ENCODE data around the gene PXDN. TPM values are rescaled to one million over a fixed set of nuclear protein-coding genes. Genes with fewer than 3 reads are reported as not detected.

The PXDN gene
- total RNA-seq, 4 donors from 2014 or later = 9.0 to 46.2 (median 18.5) TPM

DNA sequence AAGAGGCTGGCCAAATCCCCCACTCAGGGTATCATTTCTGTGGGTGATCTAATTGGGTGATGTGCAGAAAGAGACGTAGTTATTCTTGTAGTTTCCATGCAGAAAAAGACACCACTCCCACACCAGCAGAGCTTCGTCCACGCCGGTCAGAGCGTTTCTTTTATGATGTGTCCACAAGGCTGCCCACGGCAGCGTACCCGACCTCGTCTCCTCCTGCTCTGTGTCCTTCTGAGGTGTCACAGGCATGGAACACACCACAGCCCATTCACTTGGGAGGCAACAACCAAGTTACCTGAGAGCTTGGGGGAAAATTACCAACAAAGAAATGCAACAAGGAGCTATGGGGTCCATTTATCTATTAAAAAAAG is 131.3 kb downstream of the PXDN start:
- no peak overlapping the region for H3K4me3 ChIP-seq
- H3K27me3 ChIP-seq = no peaks in the 10 kb centered on the region
- intact Hi-C loops (cut with DNase I; ENCODE audit: low total_unique reads) = no loop called here
- TF ChIP-seq EP300 (IDR thresholded peaks at IDR 0.05; ENCODE audit: low read depth) (no peak), POLR2AphosphoS5 (IDR thresholded peaks at IDR 0.05) (no peak), POLR2A (IDR thresholded peaks at IDR 0.05) (no peak)
- TF ChIP-seq, protein P1, sequence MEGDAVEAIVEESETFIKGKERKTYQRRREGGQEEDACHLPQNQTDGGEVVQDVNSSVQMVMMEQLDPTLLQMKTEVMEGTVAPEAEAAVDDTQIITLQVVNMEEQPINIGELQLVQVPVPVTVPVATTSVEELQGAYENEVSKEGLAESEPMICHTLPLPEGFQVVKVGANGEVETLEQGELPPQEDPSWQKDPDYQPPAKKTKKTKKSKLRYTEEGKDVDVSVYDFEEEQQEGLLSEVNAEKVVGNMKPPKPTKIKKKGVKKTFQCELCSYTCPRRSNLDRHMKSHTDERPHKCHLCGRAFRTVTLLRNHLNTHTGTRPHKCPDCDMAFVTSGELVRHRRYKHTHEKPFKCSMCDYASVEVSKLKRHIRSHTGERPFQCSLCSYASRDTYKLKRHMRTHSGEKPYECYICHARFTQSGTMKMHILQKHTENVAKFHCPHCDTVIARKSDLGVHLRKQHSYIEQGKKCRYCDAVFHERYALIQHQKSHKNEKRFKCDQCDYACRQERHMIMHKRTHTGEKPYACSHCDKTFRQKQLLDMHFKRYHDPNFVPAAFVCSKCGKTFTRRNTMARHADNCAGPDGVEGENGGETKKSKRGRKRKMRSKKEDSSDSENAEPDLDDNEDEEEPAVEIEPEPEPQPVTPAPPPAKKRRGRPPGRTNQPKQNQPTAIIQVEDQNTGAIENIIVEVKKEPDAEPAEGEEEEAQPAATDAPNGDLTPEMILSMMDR (IDR thresholded peaks at IDR 0.05) = no peak
- DNase-seq = no peak
- no peak overlapping the region for H3K27ac ChIP-seq
- H3K4me1 ChIP-seq = peaks cover 0 to 16% (median 9%) of the 10 kb centered on the region in 4 donors
- no peaks in the 10 kb centered on the region for H3K9me3 ChIP-seq
- H3K36me3 ChIP-seq = no peaks in the 10 kb centered on the region
- WGBS, 2 donors (ENCODE audit: low coverage in 1 of 2) = 94% methylated on average over 9 of the region's 9 CpGs; no CpG with 5 or more reads in 1 of the 2 donors
- in situ Hi-C loops (cut with MboI; ENCODE audit: low pct_ligation_motif_present in 1 of 4, low pct_unique_long_range_greater_than_20kb in 1 of 4, low sequenced_read_pairs in 3 of 4) = no loop called here

DNA sequence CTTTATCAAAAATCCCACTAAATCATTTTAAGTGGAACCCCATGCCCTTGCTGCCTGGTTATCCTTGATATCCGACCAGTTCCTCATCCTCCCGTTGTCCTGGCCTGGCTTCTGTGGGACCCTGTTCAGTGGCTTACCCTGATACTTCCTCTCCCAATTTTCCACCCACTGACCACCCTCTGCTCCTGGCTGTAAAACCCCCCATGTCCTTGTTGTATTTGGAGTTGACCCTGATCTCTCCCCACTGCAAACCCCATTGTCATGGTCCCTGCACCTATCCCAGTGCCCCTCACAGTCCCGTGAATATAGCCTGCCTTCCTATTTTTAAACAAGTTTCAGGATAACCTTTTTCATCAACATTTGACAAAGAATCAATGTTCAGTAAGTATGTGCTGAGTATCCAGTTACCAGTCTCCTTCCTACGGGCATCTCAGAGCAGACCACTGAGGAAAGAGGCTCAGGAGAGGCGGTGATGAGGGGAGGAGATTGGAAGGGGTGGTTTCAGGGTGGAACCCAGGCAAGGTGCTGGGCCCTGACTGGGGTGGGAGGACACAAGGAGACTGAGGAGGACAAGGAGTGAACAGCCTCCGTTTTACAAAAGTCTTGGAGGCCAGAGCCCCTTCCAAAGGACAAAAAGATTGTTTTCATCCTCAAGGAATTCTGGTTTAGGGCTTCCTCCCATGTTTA is 131.8 kb downstream of the PXDN start:
- Histone ChIP-seq H3K9me3 (no peaks in the 10 kb centered on the region), H3K36me3 (no peaks in the 10 kb centered on the region), H3K27me3 (no peaks in the 10 kb centered on the region), H3K4me1 (peaks cover 0 to 11% (median 4%) of the 10 kb centered on the region in 4 donors), H3K27ac (no peak overlapping the region), H3K4me3 (no peak overlapping the region)
- DNase-seq = no peak
- TF ChIP-seq POLR2AphosphoS5 (IDR thresholded peaks at IDR 0.05) = no peak
- TF ChIP-seq, protein P1 (IDR thresholded peaks at IDR 0.05) = no peak
- TF ChIP-seq EP300 (IDR thresholded peaks at IDR 0.05; ENCODE audit: low read depth) = no peak
- TF ChIP-seq POLR2A (IDR thresholded peaks at IDR 0.05) = no peak
- 83 to 92% methylated on average over 2 to 6 of the region's 6 CpGs for WGBS, 2 donors (ENCODE audit: low coverage in 1 of 2)
- in situ Hi-C loops (cut with MboI; ENCODE audit: low pct_ligation_motif_present in 1 of 4, low pct_unique_long_range_greater_than_20kb in 1 of 4, low sequenced_read_pairs in 3 of 4) = no loop called here
- intact Hi-C loops (cut with DNase I; ENCODE audit: low total_unique reads) = no loop called here

DNA sequence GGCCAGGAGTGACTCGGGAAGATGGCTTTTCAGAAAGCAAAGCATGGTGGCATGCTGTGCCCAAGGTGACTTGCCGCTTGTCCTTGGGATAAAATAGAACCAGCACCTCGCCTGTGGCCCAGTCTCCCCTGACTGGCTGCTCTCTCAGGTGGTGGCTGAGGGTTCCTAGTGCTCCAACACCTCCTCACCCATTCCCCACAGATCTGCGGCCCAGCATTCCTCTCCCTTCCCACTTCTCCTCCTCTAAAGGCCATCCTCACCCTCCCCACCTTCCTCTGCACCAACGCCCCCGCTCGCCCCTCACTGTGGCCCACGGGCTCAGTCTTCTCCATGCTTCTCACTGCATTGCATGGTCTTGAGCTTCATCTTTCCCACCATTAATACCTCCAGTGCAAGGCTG is 132.4 kb downstream of the PXDN start:
- intact Hi-C loops (cut with DNase I; ENCODE audit: low total_unique reads) (no loop called here), in situ Hi-C loops (cut with MboI; ENCODE audit: low pct_ligation_motif_present in 1 of 4, low pct_unique_long_range_greater_than_20kb in 1 of 4, low sequenced_read_pairs in 3 of 4) (no loop called here)
- H3K4me1 ChIP-seq = peaks cover 0 to 5% (median 2%) of the 10 kb centered on the region in 4 donors
- WGBS, 2 donors (ENCODE audit: low coverage in 1 of 2) = 88 to 89% methylated on average over 6 to 8 of the region's 8 CpGs
- H3K27ac ChIP-seq = no peak overlapping the region
- no peaks in the 10 kb centered on the region for H3K36me3 ChIP-seq
- TF ChIP-seq, protein P1 (IDR thresholded peaks at IDR 0.05) = no peak
- TF ChIP-seq POLR2A (IDR thresholded peaks at IDR 0.05) (no peak), POLR2AphosphoS5 (IDR thresholded peaks at IDR 0.05) (no peak), EP300 (IDR thresholded peaks at IDR 0.05; ENCODE audit: low read depth) (no peak)
- DNase-seq = no peak
- H3K9me3 ChIP-seq = no peaks in the 10 kb centered on the region
- no peaks in the 10 kb centered on the region for H3K27me3 ChIP-seq
- H3K4me3 ChIP-seq = no peak overlapping the region

DNA sequence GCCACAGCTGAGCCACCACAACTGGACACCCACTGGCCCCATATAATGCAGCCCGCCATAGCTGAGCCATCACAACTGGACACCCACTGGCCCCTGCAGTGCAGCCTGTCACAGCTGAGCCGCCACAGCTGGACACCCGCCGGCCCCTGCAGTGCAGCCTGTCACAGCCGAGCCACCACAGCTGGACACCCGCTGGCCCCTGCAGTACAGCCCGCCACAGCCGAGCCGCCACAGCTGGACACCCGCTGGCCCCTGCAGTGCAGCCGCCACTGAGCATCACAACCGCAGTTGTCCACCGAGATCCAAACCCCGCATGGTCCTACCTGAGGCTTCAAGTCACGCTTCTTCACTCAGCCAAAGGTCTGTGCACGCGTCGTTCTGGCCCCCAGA is 134.2 kb downstream of the PXDN start:
- Histone ChIP-seq H3K4me1 (peaks cover 0 to 5% (median 2%) of the 10 kb centered on the region in 4 donors), H3K9me3 (no peaks in the 10 kb centered on the region), H3K27ac (peak overlapping the region in 1 of 4 donors; percentile 4), H3K36me3 (no peaks in the 10 kb centered on the region), H3K4me3 (no peak overlapping the region), H3K27me3 (no peaks in the 10 kb centered on the region)
- no peak for DNase-seq
- TF ChIP-seq, protein P1 (IDR thresholded peaks at IDR 0.05) = no peak
- TF ChIP-seq POLR2A (IDR thresholded peaks at IDR 0.05) (no peak), EP300 (IDR thresholded peaks at IDR 0.05; ENCODE audit: low read depth) (no peak), POLR2AphosphoS5 (IDR thresholded peaks at IDR 0.05) (no peak)
- 82 to 96% methylated on average over 5 to 16 of the region's 18 CpGs for WGBS, 2 donors (ENCODE audit: low coverage in 1 of 2)
- intact Hi-C loops (cut with DNase I; ENCODE audit: low total_unique reads) = no loop called here
- in situ Hi-C loops (cut with MboI; ENCODE audit: low pct_ligation_motif_present in 1 of 4, low pct_unique_long_range_greater_than_20kb in 1 of 4, low sequenced_read_pairs in 3 of 4) = no loop called here
